Type B pancreatic cell (in vitro differentiated cells): Measurements from ENCODE around the gene TENM4. TPM values are rescaled to one million over a fixed set of nuclear protein-coding genes. Genes with fewer than 3 reads are reported as not detected.

Experiments used
- DNase-seq: peaks from one replicate; pipeline ENCODE4 v3.0.0; 2021; ENCODE audit warnings: mixed read lengths; ENCODE audit not compliant: unreplicated experiment; ENCODE audit errors: extremely low spot score
- H3K27ac Mint-ChIP-seq: 2 replicates; pipeline ENCODE4 v1.8.0; 2021; ENCODE audit warnings: mild to moderate bottlenecking, mixed read lengths
- H3K27me3 Mint-ChIP-seq: 2 replicates; pipeline ENCODE4 v1.8.0; 2021; ENCODE audit warnings: mixed read lengths
- H3K36me3 Mint-ChIP-seq: 2 replicates; pipeline ENCODE4 v1.8.0; 2021; ENCODE audit warnings: mixed read lengths
- H3K4me1 Mint-ChIP-seq: one replicate; pipeline ENCODE4 v1.8.0; 2021; ENCODE audit warnings: mixed read lengths; ENCODE audit not compliant: unreplicated experiment
- H3K4me3 Mint-ChIP-seq: 2 replicates; pipeline ENCODE4 v1.8.0; 2021; ENCODE audit warnings: mild to moderate bottlenecking, mixed read lengths
- H3K9me3 Mint-ChIP-seq: 2 replicates; pipeline ENCODE4 v1.8.0; 2021; ENCODE audit warnings: mixed read lengths
- total RNA-seq: library from RNA; stranded (reverse); gene quantifications from 2 replicates; pipeline ENCODE4 v1.2.1, GENCODE V29; 2021; ENCODE audit warnings: low replicate concordance
- TF ChIP-seq, protein P1 (sequence below): fragments of 200-600 bp; sonication (generic); conservative IDR thresholded peaks from 2 replicates; pipeline ENCODE4 v1.5.0; 2021; ENCODE audit warnings: antibody characterized with exemption, mild to moderate bottlenecking

Gene TENM4
- total RNA-seq, 1 donor from 2014 or later, result 156 TPM

DNA sequence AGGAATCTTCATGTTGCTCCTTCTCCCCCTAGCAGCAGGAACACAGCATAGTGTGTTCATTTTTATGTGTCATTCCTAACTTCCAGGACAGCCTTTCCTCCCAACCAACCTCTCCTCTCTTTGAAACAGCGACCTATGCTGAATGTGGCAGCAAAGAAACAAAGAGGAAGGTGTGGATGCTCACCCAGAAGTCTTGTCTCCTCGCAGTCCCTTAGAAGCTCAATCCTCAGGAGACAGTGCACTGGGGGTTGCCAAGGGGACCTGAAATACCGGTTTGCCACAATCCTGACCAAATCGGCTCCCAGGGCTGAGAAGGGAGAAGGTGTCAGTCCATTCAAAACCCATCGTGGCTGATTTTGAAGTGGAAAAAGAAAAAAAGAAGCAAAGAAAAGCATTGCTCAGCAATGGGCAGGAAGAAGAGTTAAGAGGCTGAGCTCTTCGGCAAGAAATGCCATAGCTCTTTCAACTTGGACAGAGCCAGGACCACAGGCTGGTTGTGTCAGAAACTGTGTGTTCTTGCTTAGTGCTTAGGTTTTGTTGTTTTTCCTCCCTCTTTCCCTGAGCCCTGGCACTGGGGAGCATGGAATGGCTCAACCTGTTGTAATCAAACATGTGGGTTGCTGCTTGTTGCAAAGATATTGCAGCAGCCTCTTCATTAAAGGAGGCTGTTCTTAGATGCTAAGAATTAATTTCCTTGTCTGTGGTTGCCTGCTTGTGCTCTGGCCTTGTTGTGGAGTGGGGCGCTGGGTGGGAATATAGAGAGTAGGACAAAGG is 30.4 kb upstream of the TENM4 start:
- Mint-ChIP-seq H3K36me3 (peaks cover 3% of the 10 kb centered on the region), H3K4me3 (no peak overlapping the region), H3K4me1 (peaks cover 5% of the 10 kb centered on the region), H3K27me3 (peaks cover 10% of the 10 kb centered on the region), H3K9me3 (peaks cover 5% of the 10 kb centered on the region), H3K27ac (no peak overlapping the region)
- TF ChIP-seq, protein P1, sequence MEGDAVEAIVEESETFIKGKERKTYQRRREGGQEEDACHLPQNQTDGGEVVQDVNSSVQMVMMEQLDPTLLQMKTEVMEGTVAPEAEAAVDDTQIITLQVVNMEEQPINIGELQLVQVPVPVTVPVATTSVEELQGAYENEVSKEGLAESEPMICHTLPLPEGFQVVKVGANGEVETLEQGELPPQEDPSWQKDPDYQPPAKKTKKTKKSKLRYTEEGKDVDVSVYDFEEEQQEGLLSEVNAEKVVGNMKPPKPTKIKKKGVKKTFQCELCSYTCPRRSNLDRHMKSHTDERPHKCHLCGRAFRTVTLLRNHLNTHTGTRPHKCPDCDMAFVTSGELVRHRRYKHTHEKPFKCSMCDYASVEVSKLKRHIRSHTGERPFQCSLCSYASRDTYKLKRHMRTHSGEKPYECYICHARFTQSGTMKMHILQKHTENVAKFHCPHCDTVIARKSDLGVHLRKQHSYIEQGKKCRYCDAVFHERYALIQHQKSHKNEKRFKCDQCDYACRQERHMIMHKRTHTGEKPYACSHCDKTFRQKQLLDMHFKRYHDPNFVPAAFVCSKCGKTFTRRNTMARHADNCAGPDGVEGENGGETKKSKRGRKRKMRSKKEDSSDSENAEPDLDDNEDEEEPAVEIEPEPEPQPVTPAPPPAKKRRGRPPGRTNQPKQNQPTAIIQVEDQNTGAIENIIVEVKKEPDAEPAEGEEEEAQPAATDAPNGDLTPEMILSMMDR, result no peak
- no peak for DNase-seq

DNA sequence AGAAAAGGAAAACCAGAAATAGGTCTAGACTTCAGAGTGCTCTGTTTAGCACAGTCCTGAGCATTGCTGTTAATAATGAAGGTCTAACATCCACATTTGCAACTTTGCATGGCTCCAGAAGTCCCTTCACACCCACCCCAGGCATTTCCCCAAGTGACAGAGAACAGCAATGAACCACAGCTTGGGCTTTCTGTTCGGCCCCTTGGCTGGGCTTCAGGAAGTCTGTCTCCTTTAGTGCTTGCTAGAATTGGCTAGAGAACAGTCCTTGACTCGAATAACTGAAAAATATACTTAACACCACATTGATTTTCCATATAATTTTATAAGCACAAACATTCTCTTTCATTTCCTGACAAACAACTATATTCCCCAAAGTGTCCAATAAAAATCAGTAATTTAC is 29.3 kb upstream of the TENM4 start:
- TF ChIP-seq, protein P1, result no peak
- peaks cover 10% of the 10 kb centered on the region for H3K27me3 Mint-ChIP-seq
- peaks cover 3% of the 10 kb centered on the region for H3K36me3 Mint-ChIP-seq
- no peak for DNase-seq
- H3K9me3 Mint-ChIP-seq, result peaks cover 5% of the 10 kb centered on the region
- H3K4me3 Mint-ChIP-seq, result no peak overlapping the region
- H3K4me1 Mint-ChIP-seq, result peaks cover 5% of the 10 kb centered on the region
- H3K27ac Mint-ChIP-seq, result no peak overlapping the region

DNA sequence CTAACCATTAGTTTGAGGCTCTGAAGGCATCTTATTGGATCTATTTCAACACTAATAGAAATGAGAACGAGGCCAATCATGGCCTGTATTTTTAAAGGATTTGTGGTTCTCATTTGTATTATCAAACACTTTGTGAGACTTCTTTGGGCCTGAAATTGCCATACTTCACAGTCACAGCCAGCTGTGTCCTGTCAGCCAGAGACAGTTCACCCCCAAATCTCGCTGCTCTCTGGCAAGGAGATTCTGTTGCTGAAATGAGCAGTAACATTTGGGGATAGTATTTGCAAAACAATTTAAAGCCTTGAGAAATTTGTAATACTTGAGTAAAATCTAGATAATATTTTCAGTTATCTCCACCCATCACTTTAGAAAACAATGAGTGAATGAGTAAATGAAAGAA is 26.9 kb upstream of the TENM4 start:
- H3K4me1 Mint-ChIP-seq, result peaks cover 5% of the 10 kb centered on the region
- peaks cover 10% of the 10 kb centered on the region for H3K27me3 Mint-ChIP-seq
- DNase-seq, result no peak
- no peak overlapping the region for H3K4me3 Mint-ChIP-seq
- no peak overlapping the region for H3K27ac Mint-ChIP-seq
- H3K9me3 Mint-ChIP-seq, result no peaks in the 10 kb centered on the region
- H3K36me3 Mint-ChIP-seq, result no peaks in the 10 kb centered on the region
- TF ChIP-seq, protein P1, result no peak

DNA sequence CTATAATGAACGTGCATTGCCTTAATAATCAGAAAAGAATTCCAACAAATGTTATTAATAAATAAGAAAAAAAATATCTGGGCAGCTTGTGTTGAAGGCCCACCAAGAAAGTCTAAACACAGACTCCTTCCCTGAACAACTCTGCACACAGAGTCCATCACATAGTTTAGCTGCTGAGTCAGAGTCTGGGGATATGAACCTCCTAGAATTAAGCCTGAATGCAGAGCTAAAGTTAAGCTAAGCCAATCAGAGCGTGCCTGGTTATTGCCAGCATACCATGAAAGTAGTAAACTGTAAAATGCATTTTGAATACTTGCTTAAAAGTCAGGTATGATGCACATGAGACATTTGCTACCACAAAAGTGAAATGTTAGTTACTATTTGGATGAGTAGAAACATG is 25.6 kb upstream of the TENM4 start:
- H3K27me3 Mint-ChIP-seq, result peaks cover 5% of the 10 kb centered on the region
- DNase-seq, result no peak
- H3K27ac Mint-ChIP-seq, result no peak overlapping the region
- TF ChIP-seq, protein P1, result no peak
- H3K9me3 Mint-ChIP-seq, result no peaks in the 10 kb centered on the region
- no peak overlapping the region for H3K4me3 Mint-ChIP-seq
- H3K4me1 Mint-ChIP-seq, result peaks cover 10% of the 10 kb centered on the region
- H3K36me3 Mint-ChIP-seq, result no peaks in the 10 kb centered on the region

DNA sequence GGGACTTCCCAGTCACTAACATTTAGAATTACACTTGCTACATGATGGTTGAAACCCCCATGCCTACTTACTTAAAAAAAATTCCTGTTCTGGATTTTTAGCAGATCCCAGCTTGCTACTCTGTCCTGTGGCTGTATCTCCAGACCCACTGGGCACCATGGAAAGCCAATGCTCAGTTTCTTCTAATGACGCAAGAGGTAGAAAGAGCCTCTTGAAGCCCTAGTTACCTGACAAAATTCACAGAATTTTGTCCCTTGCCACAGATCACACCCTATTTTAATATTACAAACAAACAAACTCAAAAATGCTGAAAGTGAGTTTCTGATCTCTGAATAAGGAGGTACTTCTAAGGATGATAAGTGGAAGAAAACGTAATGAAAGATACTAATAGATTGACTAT is 24.3 kb upstream of the TENM4 start:
- Mint-ChIP-seq H3K27ac (no peak overlapping the region), H3K36me3 (no peaks in the 10 kb centered on the region), H3K4me1 (peaks cover 4% of the 10 kb centered on the region), H3K27me3 (no peaks in the 10 kb centered on the region), H3K4me3 (no peak overlapping the region), H3K9me3 (no peaks in the 10 kb centered on the region)
- TF ChIP-seq, protein P1, result no peak
- DNase-seq, result no peak
